GM12864 (cell line): ENCODE results near the gene PRKAR1B.

Experiments used
- DNase-seq: peaks from one replicate; pipeline ENCODE4 v3.0.0-alpha.2; 2011; ENCODE audit warnings: low read depth
- H3K4me3 ChIP-seq: 2 replicates; pipeline ENCODE4 v1.5.1; 2011; ENCODE audit warnings: mild to moderate bottlenecking, low read depth, low read length, control low read depth
- TF ChIP-seq, protein P1 (sequence below): IDR thresholded peaks from 2 replicates; pipeline ENCODE4 v1.5.1; 2011; ENCODE audit warnings: low read depth, mild to moderate bottlenecking, moderate library complexity, low read length, control low read depth, inconsistent platforms; ENCODE audit errors: missing control alignments

Gene PRKAR1B

GRCh38 chr7:650339-651031 is 76.6 kb downstream of the PRKAR1B start:
- DNase-seq = no peak
- TF ChIP-seq, protein P1, sequence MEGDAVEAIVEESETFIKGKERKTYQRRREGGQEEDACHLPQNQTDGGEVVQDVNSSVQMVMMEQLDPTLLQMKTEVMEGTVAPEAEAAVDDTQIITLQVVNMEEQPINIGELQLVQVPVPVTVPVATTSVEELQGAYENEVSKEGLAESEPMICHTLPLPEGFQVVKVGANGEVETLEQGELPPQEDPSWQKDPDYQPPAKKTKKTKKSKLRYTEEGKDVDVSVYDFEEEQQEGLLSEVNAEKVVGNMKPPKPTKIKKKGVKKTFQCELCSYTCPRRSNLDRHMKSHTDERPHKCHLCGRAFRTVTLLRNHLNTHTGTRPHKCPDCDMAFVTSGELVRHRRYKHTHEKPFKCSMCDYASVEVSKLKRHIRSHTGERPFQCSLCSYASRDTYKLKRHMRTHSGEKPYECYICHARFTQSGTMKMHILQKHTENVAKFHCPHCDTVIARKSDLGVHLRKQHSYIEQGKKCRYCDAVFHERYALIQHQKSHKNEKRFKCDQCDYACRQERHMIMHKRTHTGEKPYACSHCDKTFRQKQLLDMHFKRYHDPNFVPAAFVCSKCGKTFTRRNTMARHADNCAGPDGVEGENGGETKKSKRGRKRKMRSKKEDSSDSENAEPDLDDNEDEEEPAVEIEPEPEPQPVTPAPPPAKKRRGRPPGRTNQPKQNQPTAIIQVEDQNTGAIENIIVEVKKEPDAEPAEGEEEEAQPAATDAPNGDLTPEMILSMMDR = no peak
- H3K4me3 ChIP-seq = no peak overlapping the region

DNA sequence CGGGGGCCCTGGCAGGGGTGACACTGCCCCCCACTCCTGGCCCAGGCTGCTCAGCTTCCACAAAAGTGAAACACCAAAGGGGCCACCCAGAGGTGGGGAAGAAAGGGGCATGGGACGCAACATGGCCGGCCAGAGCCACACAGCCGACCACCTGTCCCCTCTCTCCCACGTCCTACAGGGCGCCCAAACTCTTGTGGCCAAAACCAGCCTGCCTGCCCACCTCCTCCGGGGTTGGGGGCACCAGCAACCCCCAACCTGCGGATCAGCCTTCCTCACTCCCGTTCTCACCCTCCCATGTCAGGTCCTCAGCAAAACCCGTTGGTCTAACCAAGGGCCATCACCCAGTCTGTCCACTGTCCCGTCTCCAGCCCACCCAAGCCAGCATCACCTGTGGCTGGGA is 80.1 kb downstream of the PRKAR1B start:
- H3K4me3 ChIP-seq = no peak overlapping the region
- TF ChIP-seq, protein P1 = no peak
- no peak for DNase-seq

DNA sequence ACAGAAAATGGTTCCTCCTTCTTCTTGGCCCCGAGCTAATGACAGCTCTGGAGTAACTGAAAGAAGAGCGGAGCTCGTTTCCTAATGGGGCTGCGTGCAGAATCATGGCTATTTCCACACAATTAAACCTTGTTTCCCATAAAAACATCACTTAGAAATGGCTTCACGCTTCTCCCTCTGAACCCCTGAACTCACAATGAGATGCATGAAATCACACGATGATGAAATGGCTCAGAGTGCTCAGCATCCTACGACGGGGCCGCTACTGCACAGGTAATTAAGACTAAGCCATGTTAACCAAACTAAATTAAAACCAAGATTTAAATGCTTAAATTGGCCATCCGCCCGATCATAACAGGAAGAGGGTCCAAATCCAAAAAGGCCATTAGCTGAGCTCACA is 80.6 kb downstream of the PRKAR1B start:
- H3K4me3 ChIP-seq = no peak overlapping the region
- TF ChIP-seq, protein P1 = no peak
- DNase-seq = no peak

- DNase-seq = no peak
- TF ChIP-seq, protein P1 = no peak
- H3K4me3 ChIP-seq = no peak overlapping the region
These were observed 81.5 kb downstream of the PRKAR1B start for GRCh38 chr7:645606-646005.

DNA sequence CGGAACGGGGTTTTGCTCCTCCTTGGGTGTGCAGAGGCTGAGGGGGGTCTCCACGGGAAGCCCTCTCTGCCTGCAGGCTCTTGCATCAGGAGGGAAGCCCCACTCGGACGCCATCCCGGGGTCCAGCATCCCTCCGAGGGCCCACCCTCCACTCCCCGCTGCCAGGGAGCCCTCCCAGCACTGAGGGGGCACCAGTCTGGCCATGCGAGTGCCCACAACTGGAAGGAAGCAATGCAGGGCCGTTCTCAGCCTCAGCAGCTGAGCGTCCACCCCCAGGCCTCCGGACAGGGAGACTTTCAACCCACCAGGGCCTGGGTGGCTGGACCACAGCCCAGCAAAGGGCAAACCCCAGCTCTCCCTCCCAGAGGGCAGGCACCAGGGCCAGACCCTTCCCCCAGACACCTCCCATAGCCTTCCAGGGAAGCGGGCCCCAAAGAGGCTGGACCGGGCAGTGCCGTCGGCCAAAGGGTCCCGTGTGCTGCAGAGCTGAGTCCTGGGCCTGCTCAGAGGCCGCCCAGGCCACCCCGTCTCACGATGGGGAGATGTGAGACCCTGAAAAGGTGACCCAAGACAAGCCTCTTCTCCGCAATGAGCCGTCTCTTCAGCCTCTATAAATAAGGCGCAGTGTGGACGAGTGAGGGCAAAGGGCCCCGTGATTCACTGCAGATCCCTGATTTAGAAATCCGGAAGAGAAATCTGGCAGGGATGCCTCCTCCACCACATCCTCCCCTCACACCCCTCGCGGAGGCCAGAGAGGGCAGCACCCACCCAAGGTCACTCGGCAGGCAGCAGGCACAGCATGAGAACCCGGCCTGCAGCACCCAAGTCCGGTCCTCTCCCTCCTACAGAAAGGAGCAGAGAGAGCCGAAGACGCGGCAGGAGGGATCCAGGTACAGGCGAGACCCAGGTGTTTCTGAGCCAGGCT is 82.4 kb downstream of the PRKAR1B start:
- TF ChIP-seq, protein P1 = no peak

GRCh38 chr7:641966-642365 is 85.1 kb downstream of the PRKAR1B start:
- TF ChIP-seq, protein P1 = no peak
- no peak overlapping the region for H3K4me3 ChIP-seq
- DNase-seq = no peak

More for the DNA sequence above, 82.4 kb downstream of the PRKAR1B start:
- H3K4me3 ChIP-seq = no peak overlapping the region
- DNase-seq = no peak

DNA sequence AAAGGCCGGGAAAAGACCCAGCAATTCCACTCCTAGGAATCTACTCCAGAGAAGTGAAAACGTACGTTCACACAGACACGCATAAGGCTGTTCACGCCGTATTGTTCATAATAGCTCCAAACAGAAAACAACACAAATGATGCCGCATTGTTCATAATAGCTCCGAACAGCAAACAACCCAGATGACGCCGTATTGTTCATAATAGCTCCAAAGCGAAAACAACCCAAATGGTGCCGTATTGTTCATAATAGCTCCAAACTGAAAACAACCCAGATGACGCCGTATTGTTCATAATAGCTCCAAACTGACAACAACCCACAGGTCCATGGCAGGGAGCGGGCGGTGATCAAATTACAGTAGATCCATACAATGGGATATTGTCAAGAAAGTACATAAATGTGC is 85.8 kb downstream of the PRKAR1B start:
- TF ChIP-seq, protein P1 = no peak

More for the DNA sequence above, 85.8 kb downstream of the PRKAR1B start:
- no peak overlapping the region for H3K4me3 ChIP-seq
- no peak for DNase-seq
